NCI-H69 (cell line): ENCODE measurements around the gene PKHD1.

Experiments
- DNase-seq: peaks from one replicate; lab custom pipeline; 2025; lab: John Stamatoyannopoulos, UW

Gene PKHD1

DNA sequence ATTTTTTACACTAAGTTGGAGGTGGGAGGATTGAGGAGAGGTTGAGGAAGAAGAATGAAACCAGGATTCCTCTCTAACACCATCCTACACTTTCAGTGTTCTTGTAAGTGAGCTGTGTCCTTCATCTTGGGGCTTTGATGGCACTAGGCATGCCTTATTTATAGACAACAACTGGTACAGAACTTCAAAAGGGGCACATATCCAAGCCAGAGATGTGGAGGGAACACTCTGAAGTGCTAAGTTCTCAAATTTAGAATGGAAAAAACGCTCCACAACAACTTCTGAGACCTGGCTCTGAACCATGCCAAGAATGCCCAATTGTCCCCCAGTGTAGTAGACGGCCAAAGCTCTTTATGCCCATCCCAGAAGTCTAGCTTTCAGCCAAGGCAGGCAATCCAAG lies 16.2 kb upstream of the PKHD1 start:
- DNase-seq = no peak

- no peak for DNase-seq
Measured at GRCh38 chr6:52102405-52102804, 15.0 kb upstream of the PKHD1 start.

GRCh38 chr6:52098721-52099120 lies 11.3 kb upstream of the PKHD1 start:
- no peak for DNase-seq

DNA sequence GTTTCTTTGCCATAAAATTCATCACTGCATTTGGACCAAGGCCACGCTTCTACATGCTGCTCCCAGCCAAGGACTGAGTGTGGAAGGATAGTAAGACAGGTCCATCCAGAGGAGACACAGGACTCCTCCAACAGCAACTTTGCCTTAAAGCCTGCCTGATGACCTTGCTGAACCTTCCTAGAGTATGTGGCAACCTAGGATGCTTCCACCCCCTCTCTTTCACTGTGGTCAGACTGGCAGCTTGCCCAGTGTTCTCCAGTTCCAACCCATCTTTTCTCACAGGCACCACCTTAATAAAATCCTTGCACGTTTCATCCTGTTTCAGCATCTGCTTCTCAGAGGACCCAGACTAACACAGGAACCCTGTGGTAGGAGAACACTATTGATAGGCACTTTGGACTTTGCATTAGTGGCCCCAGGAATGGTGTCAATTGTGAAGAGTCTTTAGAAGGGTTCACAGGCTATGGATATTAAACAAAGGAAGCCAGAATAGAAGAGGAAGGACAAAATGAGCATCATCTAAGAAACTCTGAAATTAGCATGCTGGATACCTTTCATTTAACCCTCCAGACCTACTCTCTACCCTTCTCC lies 2.4 kb upstream of the PKHD1 start:
- DNase-seq = no peak

DNA sequence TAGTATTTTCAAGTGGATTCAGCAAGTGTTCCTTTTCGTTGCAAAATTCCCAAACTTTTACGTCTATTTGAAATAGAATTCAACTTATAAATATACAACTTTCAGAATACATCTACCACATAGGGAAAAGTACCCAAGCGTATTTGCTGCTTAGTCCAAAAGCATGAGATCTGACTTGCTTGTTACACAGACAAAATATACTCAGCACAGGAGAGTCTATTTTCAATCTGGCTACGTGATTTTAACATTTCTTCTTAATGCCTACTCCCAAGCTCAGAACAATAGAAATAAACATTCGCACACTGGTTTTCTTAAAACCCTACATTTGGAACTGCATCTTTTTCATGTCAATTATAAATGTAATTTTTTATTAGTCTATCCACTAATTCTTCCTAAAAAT lies 672 bp downstream of the PKHD1 start:
- no peak for DNase-seq

DNA sequence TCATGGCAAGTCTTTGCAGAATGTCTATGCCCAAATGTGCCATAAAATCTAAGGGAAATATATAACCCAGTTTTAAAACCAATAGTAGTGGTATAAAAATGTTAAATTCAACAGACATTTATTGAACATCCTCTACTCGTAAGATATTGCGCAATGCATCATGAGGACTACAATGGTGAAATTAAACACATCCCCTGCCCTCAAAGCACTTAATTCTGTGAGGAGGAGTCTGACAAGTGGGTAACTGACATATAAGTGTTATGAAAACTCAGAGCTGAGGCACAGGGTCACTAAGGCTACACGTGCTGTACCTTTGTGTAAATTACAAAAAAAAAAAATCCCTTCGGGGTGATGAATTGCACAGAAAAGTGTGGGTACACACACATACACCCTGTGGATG lies 6.2 kb downstream of the PKHD1 start:
- no peak for DNase-seq

GRCh38 chr6:52077961-52078625 lies 9.3 kb downstream of the PKHD1 start:
- DNase-seq = no peak

GRCh38 chr6:52077180-52077884 lies 10.1 kb downstream of the PKHD1 start:
- peak; percentile 23 for DNase-seq

DNA sequence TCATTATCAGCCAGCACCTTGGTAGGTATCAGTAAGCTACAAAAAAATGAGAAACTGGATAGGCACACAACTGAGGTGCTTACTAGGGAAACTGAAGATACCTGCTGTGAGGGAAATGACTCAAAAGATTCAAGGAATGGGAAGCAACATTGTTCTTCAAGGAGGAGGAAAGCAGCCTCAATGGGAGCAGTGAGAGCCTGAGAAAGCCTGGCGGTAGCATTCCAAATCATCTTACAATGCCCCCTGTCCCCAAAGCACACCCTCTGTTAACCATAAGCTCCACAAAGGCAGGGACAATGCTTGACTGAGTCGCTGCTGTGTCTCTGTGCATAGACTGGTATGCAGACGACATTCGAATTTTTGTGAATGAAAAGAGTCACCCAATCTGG lies 10.6 kb downstream of the PKHD1 start:
- no peak for DNase-seq

DNA sequence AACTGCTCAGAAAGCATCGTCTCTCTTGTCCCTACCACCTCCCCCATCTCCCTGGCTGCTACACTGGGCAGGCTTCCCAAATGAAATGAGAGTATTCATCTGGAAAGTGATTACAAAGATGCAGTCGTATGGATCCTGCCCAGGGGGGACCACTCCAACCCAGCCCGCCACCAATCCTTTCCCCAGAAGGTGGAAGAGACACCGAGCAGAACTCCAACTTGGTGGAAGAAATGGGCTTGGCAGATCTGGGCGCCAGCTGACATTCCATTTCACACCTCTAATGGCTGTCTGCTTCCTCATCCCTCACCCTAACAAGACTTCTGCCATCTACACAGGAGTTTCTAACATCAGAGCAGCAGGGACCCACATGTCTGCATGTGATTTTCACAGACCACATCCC lies 12.7 kb downstream of the PKHD1 start:
- no peak for DNase-seq

- peak; percentile 21 for DNase-seq
Measured at GRCh38 chr6:52074155-52074554, 13.3 kb downstream of the PKHD1 start.

GRCh38 chr6:52065621-52066020 lies 21.8 kb downstream of the PKHD1 start:
- DNase-seq = peak; percentile 13

DNA sequence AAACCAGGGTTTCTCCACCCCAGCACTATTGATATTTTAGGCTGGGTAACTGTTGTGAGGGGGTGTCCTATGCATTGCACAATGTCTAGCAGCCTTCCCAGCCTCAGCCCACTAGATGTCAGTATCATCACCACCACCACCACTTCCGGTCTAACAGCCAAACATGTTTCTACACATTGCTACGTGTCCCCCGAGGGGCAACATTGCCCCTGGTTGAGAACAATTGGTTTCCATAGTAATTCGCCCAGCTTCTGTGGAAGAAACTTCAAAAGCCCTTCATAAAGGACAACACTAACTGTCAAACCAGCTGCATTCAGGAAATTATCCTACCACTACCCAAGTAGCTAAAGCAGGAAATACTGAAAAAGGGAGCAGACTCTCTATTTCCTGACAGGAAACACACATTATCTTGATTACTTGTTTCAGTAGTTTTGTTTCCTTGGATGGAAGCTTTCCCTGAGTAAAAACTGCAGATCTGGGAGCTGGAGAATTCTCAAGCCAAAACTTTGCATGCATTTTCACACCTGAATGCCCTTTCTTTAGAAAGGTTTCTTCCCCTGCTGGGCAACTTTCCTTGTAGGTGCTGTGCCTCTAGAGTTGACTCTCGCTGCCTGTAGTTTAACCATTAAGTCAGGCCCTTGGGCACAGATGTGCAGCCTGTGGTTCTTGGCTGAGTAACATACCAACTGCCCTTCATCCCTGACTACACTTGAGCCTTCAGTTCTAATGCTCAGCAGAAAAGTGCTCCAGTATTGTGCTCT lies 23.6 kb downstream of the PKHD1 start:
- peak; percentile 89 for DNase-seq

- no peak for DNase-seq
Measured at GRCh38 chr6:52061481-52061880, 25.9 kb downstream of the PKHD1 start.

- DNase-seq = peak; percentile 16
Measured at GRCh38 chr6:52059821-52060220, 27.6 kb downstream of the PKHD1 start.

GRCh38 chr6:52055451-52055850 lies 32.0 kb downstream of the PKHD1 start:
- DNase-seq = no peak

DNA sequence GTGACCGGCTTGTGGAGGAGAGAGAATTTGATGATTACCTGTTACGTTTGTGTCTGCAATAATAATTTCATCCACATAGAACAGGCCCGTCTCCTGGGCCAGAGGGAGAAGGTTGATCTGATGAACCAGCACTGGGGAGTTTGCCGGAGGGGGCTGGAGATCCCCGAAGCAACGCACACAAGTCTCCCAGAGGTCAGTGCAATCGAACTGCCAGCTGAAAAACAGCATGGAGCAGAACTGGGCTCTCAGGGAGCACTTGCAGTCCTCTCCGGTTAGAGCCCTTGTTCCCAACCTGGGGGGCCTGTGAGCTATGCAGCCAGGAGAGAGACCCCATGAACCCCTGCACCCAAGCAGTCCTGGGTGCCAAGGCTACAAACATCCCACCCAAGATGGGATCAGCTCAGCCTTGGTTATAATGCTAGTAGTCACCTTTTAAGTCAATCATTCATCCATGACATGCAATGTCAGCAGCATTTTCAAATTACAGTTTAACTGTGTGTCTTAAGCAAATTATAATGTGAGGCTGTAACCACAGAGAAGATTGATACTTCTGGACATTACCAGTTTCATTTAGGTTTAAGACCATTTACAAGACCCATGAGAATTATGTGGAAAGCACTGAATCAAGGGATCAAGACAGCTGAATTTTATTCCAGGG lies 34.2 kb downstream of the PKHD1 start:
- peak; percentile 15 for DNase-seq

GRCh38 chr6:52050051-52050405 lies 37.4 kb downstream of the PKHD1 start:
- DNase-seq = no peak

DNA sequence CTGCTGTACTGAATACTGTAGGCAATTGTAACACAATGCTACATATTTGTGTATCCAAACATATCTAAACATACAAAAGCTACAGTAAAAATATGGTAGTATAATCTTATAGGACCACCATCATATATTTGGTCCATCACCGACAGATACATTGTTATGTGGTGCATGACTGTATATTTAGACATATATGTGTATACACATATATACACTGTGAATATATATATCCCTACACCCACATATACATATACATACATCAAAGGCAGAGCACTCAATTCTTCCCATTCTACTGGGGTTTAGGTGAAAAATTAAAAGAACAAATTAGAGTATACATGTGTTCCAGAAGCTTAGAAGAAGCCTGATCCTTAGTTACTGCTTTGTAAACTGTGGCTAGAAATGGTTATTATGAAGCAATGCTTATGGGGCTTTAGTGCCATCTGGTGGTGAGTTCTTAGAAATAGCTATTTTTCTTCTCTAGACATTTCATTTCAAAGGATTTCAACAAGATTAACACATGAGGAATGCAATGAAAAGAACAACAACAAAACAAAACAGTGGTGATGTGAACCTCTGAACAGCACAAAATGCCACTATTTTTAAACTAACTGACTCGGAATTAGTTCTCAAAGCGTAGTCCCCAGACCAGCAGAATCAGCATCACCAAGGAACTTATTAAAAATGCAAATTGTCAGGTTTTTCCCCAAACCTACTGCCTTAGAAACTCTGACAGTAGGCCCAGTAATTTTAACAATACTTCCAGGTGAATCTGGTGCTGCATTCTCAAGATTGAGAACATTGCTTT lies 38.0 kb downstream of the PKHD1 start:
- peak; percentile 74 for DNase-seq

DNA sequence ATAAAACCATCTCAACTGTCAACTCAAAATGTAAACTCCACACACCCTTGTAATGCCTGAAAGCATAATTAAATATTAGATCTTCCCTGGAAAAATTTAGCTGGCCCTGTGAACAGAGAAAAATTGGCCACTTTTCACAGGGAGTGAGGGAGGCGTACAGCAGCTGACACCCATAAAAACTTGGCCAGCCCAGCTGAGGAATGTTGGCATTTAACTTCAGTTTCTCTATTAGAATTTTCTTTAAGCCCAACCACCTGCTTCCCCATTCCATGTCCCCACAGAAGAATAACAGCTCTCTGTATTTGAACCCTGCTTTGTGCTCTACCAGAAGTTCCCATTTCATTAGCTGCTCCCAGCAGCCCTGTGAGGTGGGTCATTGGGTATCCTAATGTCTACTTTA lies 41.0 kb downstream of the PKHD1 start:
- no peak for DNase-seq

- no peak for DNase-seq
Measured at GRCh38 chr6:52045481-52045880, 41.9 kb downstream of the PKHD1 start.

DNA sequence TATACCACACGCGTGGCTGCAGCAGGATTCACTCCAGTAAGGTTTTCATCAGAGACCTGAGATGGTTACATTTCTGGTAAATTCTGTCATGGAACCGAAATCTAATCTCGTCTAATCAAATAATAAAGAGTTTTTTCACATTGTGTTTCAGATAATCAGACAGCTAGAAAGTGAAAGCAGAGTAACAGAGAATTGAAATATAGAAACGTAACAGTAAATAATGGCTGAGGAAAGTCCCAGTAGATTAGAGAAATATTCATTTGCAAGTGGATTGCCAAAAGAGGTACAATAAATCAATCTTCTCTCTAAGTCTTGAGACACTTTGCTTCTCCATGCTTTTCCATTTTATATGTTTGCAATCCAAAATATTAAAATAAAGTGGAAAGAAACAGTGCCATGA lies 42.4 kb downstream of the PKHD1 start:
- DNase-seq = no peak
